CD4-positive, alpha-beta T cell treated with Interleukin-10 for 1 hour (primary cell): ENCODE measurements around the gene KPNB1.
A peak's percentile ranks its signal among the peaks of the same experiment; 100 is the strongest.

Experiments
- DNase-seq: peaks from one replicate; pipeline ENCODE4 v3.0.0-alpha.2; 2020

The KPNB1 gene

GRCh38 chr17:47733047-47733673, 83.4 kb downstream of the KPNB1 start, which contains the start of gene TBX21:
TBX21 (plus strand) TSS chr17:47733236; CDS start chr17:47733455, 219 bp downstream.
- peak; percentile 93 for DNase-seq

GRCh38 chr17:47733674-47734410, 84.1 kb downstream of the KPNB1 start:
- DNase-seq = no peak

DNA sequence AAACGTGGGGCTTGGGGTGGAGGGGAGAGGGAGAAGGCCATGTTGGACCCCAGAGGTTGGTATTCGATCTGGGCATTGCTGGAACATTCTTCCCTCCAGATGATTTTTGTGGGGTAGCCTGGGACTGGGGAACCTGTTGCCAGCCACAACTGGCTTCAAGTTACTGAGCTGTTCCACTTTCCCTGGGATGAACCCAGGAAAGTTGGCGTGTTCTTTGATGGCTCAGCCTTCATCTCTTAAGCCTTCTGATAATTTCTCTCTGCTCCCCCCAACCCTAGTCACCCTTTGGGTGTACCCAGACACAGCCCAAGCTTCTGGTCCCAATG, 85.4 kb downstream of the KPNB1 start:
- no peak for DNase-seq
